Retinal pigment epithelial cell (primary cell): ENCODE results near the gene CYTH4.
A peak's percentile ranks its signal among the peaks of the same experiment; 100 is the strongest.

Experiments used
- DNase-seq: peaks from one replicate; pipeline ENCODE4 v3.0.0-alpha.2; 2010; ENCODE audit warnings: low read depth
- H3K4me3 ChIP-seq: 2 replicates; pipeline ENCODE4 v1.5.1; 2011; ENCODE audit warnings: mild to moderate bottlenecking, low read length, control low read depth, moderate library complexity
- CTCF ChIP-seq: conservative IDR thresholded peaks from 2 replicates; pipeline ENCODE4 v1.5.1; 2011; ENCODE audit warnings: low read depth, low read length, control low read depth, inconsistent platforms

The CYTH4 gene

GRCh38 chr22:37349043-37349814 lies 66.9 kb downstream of the CYTH4 start:
- TF ChIP-seq CTCF, result no peak
- no peak overlapping the region for H3K4me3 ChIP-seq

GRCh38 chr22:37351232-37351631 lies 68.9 kb downstream of the CYTH4 start:
- no peak overlapping the region for H3K4me3 ChIP-seq
- TF ChIP-seq CTCF, result no peak
- DNase-seq, result no peak

More at GRCh38 chr22:37349043-37349814, 66.9 kb downstream of the CYTH4 start:
- no peak for DNase-seq

GRCh38 chr22:37352481-37352880 lies 70.2 kb downstream of the CYTH4 start:
- H3K4me3 ChIP-seq, result no peak overlapping the region
- DNase-seq, result no peak
- TF ChIP-seq CTCF, result no peak

GRCh38 chr22:37353839-37354238 lies 71.5 kb downstream of the CYTH4 start:
- peak; percentile 20 for DNase-seq
- TF ChIP-seq CTCF, result no peak
- H3K4me3 ChIP-seq, result no peak overlapping the region

GRCh38 chr22:37354261-37354660 lies 72.0 kb downstream of the CYTH4 start:
- no peak overlapping the region for H3K4me3 ChIP-seq
- no peak for DNase-seq
- no peak for TF ChIP-seq CTCF

- TF ChIP-seq CTCF, result no peak
- DNase-seq, result no peak
- H3K4me3 ChIP-seq, result no peak overlapping the region
Observed at GRCh38 chr22:37354670-37355069, 72.4 kb downstream of the CYTH4 start.

- DNase-seq, result no peak
- TF ChIP-seq CTCF, result no peak
- no peak overlapping the region for H3K4me3 ChIP-seq
Observed at GRCh38 chr22:37355174-37355573, 72.9 kb downstream of the CYTH4 start.
